ENCODE data around the gene KRTAP10-1. TPM values are rescaled to one million over a fixed set of nuclear protein-coding genes. Genes with fewer than 3 reads are reported as not detected.
A peak's percentile ranks its signal among the peaks of the same experiment; 100 is the strongest.

The KRTAP10-1 gene
- total and polyA plus RNA-seq, 9 of the 15 experiments (the other 6 are each of a cell fraction or from before 2014, with no cell fraction given) = not detected

GRCh38 chr21:44516342-44516741 lies 23.7 kb downstream of the KRTAP10-1 start:
- Histone ChIP-seq H3K27ac (ENCODE audit: extremely low read depth, low read depth, low read length) (no peak overlapping the region), H3K4me1 (replicated peaks in 1 of 2; ENCODE audit: control insufficient read depth in 2 of 2, insufficient read depth in 2 of 2, low read length in 2 of 2) (peaks cover 0 to 26% of the 10 kb centered on the region in 2 experiments; a peak in 3 of 5 replicates), H3K79me2 (ENCODE audit: control insufficient read depth, insufficient read depth, low read length) (no peaks in the 10 kb centered on the region), H3K36me3 (ENCODE audit: control insufficient read depth, insufficient read depth, low read length) (no peaks in the 10 kb centered on the region), H3K9ac (ENCODE audit: insufficient read depth in 1 of 2, low read depth in 2 of 2, low read length in 2 of 2) (peak overlapping the region in 1 of 2 experiments; percentile 30; a peak in 1 of 4 replicates), H2AFZ (ENCODE audit: low read depth, low read length) (no peak overlapping the region), H3K9me3 (replicated peaks; ENCODE audit: control insufficient read depth, insufficient read depth, low read depth, low read length) (no peaks in the 10 kb centered on the region), H3K4me2 (ENCODE audit: insufficient read depth, low read length) (peak overlapping the region; percentile 71; the same call in 1 of the 2 replicates), H3K27me3 (ENCODE audit: control insufficient read depth in 2 of 2, insufficient read depth in 2 of 2, low read length in 2 of 2) (peaks cover 0 to 25% of the 10 kb centered on the region in 2 experiments; a peak in 2 of 5 replicates), H3K9me1 (ENCODE audit: control insufficient read depth, insufficient read depth, low read length) (no peaks in the 10 kb centered on the region), H4K20me1 (replicated peaks; ENCODE audit: control insufficient read depth, insufficient read depth, low read length) (peaks cover 2% of the 10 kb centered on the region; the same call in 1 of the 2 replicates), H3K4me3 (no peak overlapping the region)
- FAIRE-seq (no peak), ATAC-seq (no peak), DNase-seq (ENCODE audit: extremely low read depth in 1 of 4, low spot score in 3 of 4) (no peak)
- WGBS (ENCODE audit: insufficient coverage, low coverage, missing lambda C conversion rate) = 5% methylated on average over 13 of the region's 13 CpGs
- BruUV-seq (replicated peaks) = no TSS peak
- in situ Hi-C loops (cut with MboI) (loop anchor here (5.0 kb wide), 2 partner anchors 226 to 276 kb away; no protein-coding TSS in a partner anchor), intact Hi-C loops (cut with micrococcal nuclease) (loop anchor here (10.0 kb wide), 1 partner anchor 408 kb away; the partner anchor contains the start of gene ITGB2)
- TF ChIP-seq RBM22 (IDR thresholded peaks at IDR 0.05; ENCODE audit: low read depth, low read length, poor library complexity, severe bottlenecking) (no peak), AFF1 (IDR thresholded peaks at IDR 0.05; ENCODE audit: low read depth in 1 of 2, partially characterized antibody in 2 of 2) (no peak), BCLAF1 (IDR thresholded peaks at IDR 0.05; ENCODE audit: borderline replicate concordance in 1 of 2, control insufficient read depth in 1 of 2, low read depth in 2 of 2, low read length in 1 of 2) (no peak), ILK (tag; IDR thresholded peaks at IDR 0.05; ENCODE audit: borderline replicate concordance, low read depth) (no peak), ZNF592 (IDR thresholded peaks at IDR 0.05) (no peak), SOX6 (IDR thresholded peaks at IDR 0.05) (no peak), ATF3 (IDR thresholded peaks at IDR 0.05) (no peak), ATF3 (CRISPR knock-in tag; conservative IDR thresholded peaks at IDR 0.05) (no peak)
- ChIA-PET CTCF (ENCODE audit: low intra/inter-chr PET ratio) (no interaction called here), POLR2A (interaction anchor here (0.5 to 1.4 kb wide), 3 partner anchors 11 to 226 kb away, joined by 3 to 4 read pairs (median 3); no protein-coding TSS in a partner anchor)

All from K562 (cell line).